NCI-H1417 (cell line): ENCODE data around the gene SLC2A9.

Experiments
- DNase-seq, 3 experiments: peaks; one replicate each; lab custom pipeline; 2025; lab: John Stamatoyannopoulos, UW

SLC2A9 gene

DNA sequence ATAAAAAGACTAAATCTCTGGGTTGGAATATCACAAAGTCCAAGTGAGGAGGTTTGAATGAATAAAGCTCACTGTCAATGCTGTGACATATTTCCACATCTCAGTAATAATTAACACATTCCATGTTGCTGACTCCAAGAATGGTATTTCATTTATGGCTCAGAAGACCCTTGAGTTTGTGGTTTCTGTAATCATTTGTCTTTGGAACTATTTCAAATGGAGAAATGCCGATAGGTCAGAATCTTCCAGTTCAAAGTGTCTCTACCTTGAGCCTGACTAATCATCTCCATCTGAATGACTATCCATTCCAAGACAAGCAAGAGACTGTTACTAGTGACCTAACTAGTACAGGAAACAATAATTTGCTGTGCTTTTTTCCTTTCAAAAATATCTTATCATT is 24.2 kb upstream of the SLC2A9 start:
- DNase-seq: no peak

DNA sequence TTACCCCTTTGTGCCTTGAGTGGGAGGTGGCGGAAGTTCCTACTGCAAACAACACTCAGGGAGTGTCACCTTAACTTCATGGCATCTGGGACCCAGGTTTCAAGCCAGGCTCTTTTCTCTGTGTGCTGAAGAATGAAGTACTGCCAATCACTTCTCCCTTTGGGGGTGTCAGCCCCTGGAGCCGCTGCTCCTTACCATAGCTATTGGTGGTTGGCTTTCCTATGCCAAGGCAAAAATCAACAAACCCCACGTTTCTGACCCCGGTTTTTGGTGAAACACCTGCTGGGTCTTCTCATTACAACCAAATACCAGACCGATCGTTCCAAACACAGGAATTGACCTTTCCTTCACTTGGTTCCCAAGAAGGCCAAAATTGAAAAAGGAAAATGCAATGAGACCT is 19.7 kb upstream of the SLC2A9 start:
- no peak for DNase-seq

DNA sequence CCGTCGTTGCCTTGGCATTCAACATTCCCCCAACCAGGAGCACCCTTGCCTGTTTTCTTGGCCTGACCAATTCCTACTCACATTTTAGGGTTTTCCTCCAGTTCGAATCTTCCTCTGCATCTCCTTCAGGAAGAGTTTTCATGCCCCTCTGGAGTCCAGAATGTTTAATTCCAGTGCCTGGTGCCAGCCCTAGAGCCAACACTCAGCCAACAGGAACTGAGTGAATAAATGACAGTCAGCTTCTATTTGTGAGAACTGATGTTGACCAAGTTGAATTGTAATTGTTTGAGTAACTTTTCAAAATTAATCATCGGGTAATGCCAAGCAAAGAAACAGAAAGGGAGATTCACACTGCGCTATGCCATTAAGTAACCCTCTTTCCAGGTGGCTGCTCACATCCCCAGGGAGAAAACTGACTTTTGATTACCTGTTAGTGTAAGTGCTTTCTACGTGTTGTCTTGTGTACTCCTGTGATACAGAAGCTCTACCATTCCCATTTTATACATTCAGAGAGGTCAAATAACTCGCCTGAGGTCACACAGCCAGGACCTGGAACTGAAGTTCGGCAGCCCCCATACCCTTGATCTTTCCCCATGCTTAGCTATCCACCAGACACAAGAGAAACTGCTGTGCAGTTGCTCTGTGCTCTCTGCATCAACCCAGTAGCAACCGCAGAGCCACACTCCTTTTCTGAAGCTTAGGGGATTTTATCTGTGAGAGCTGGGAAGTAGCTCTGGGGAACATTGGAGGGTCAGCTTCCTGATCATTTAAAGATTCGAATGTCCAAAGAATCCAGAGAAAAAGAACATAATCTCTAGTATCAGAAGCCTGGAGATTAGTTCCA is 19.0 kb upstream of the SLC2A9 start:
- no peak for DNase-seq

DNA sequence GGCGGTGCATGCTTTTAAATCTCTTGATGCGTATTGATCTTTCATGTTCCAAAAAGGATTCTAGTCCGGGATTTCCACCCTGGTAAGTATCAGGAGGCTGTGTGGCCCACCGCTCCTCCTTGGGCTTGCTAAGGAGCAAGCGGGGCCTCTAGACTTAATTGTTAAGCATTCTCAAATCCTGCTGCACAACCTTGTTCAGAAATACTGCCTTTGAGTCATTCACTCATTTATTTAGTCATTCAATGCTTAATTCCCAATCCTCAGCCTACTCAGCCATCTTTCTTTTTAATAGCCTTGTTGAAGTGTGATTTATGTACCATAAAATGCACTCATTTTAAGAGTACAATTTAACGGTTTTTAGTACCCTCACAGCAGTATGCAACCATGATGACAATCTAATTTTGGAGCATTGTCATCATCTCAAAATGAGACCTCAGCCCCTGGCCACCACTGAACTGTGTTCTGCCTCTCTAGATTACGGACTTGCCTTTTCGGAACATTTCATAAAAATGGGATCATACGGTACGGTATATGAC is 15.6 kb upstream of the SLC2A9 start:
- peak in 1 of 3 experiments; percentile 33 for DNase-seq

DNA sequence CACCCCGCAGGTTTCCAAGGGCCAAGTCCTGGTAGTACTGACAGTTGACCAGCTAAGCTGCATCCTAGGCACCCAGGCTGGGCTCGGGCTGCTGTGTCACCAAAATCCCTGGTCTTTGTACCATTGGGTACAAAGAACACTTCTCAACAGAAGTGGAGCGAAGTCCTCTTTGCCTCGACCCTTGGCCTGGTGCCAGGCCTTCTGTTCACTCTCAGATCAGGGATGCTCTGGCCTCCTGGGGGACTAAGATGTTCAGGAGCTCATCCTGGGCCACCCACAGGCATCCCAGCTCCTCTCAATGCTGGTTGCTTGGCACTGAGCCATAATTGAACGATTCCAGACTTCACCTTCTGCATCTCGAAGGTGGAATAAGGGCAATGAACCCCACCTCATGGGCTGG is 13.8 kb upstream of the SLC2A9 start:
- no peak for DNase-seq

DNA sequence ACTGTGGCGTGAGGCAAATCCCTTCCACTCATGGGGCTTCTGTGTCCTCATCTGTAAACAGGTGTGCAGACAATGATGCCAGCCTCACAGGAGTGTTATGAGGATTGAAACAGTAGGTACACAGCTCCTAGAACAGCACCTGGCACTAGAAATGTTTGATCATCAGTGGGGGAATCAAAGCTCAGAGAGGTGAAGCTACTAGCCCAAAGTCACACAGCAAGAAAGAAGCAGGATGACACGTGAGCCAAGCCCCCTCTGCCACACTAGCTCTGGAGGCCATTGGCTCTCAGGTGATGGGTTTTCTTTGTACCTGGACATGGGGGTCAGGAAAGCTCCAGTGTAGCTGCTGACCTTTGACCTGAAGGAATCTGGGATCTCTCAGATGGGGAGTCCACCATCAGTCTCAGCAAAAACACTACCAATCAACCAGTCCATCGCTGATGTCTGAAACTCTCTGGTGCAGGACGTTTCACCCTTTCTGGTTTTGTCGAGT is 13.4 kb upstream of the SLC2A9 start:
- DNase-seq: no peak

DNA sequence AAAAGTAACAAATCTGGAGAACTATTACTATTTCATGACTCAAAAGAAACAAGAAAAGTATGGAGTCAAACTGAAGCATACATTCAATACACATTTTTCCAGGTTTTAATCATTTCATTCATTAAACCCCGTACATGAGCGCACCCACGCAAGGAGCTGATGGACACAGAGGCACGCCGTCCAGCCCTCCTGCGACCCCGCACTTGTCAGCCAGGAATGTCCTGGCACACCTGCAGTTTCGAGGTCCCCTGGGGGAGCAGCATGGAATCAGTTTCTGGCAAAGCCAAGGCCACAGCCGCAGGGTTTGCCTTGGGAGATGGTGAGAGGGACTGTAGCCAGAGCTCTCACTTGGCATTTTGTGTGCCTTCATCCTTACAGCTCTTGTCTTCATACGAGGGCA is 12.8 kb upstream of the SLC2A9 start:
- no peak for DNase-seq

DNA sequence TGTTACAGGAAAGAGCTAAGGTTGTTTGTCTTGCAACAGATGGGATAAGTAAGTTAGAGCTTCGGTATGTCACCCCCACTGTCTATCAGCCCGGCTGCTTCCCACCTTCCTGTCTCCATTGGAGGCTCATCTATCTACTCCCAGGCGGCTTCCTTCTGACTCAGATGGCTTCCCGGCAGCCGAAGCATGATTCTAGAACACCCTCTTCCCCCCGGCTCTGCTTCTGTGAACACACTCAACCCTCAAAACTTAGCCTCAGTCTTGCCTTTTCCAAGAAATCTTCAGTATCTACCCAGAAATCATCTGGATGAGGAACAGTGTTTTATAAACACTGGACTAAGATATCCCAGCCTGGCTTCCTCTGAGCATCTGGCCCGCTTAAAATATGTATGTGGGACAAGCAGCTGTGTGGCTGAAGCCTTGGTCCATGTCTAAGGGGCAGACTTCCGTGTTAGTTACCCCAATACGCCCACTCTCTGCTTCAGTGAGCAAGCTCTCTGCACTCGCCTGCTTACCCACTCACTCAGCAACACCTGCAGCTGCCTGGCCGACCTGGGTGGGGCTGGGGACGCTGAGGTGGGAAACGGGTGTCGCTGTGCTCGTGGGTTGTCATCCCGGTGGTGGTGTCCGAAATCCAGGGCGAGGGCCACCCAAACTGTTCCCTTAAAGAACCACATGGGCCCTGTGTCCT is 12.0 kb upstream of the SLC2A9 start:
- no peak for DNase-seq

DNA sequence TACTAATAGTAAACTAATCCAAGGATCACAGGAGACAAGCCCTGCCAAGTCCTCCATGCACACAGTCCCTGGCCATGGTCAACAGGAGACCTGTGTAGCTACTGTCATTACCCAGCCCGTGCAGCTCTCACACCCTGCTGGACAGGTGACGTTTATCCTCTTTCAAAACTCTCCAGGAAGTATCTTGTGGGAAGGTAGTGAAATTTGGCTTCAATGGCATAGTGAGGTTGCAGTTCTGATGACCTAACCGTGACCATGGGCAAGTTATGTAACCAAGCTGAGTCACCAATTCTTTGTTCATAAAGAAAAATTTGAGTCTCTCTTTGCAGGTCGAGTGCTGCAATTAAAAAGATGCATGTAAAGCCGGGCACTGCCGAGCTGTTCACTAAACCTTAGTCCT is 11.3 kb upstream of the SLC2A9 start:
- no peak for DNase-seq

DNA sequence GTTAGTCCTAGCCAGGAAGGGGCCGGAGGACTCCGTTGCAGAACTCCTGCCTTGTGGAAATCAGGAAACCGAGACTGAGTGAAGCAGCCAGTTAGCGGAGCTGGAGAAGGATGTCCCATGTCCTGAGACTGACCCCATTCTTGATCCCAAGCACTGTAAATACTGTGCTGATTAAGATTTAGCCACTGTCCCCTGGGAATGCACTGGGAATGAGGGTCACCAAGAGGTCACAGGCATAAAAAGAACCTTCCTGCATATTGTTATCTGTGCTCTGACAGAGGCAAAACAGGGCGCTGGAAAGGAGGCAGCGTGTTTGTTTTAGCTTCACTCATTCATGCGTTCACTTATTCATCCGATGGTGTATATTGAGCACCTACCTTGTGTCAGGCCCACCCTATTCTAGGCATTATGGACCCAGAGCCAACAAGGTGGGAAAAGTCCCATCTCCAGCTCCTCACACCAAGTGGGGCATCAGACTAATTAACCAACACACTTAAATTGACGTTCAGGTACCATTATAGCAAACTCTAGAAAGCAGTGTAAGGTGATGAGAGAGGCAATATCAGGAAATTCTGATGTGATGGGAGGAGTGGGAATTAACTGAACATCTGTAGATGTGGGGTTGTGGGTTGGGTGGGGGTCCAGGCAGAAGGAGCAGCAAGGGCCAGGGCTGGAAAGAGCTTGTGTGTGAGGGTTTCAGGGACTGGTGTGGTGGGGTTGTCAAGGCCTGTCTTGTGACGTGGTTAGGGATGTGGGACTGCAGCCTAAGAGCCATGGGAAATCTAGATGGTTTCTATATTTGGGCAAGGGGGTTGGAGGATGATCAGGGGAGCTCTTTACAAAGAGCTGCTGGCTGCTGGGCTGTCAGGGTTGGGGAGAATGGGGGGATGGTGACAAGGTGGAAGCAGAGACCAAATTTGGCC is 10.6 kb upstream of the SLC2A9 start:
- no peak for DNase-seq

DNA sequence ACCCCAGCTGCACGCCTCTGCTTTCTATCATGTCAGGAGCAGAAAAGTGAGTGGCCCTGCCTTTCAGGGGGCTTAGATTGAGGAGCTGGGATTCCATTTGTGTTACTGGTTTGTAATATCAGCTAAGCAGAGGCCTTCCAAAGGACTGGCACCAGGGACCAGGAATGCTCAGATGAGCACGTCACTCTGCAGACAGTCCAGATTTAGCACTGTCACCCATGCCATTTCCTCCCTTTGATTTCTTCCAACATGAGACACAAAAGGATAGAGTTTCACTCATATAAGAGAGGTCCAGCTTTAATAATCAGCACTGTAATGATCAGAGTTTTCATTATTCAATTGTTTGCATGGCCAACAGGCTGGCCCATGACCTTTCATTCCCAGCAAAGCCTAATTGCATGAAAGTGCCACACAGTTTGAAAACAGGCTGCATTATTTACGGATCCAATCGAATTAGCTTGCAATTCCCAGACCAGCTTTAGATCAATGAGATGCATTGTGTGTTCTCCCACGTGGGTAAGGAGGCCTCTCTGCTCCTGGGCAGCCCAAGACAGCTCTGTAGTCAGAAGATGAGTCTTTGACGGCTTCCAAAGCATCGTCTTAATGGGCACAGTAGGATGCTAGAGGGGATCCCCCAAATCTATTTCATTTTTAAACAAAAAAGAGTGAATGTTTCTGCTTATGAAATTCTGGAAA is 9.8 kb upstream of the SLC2A9 start:
- DNase-seq: no peak

DNA sequence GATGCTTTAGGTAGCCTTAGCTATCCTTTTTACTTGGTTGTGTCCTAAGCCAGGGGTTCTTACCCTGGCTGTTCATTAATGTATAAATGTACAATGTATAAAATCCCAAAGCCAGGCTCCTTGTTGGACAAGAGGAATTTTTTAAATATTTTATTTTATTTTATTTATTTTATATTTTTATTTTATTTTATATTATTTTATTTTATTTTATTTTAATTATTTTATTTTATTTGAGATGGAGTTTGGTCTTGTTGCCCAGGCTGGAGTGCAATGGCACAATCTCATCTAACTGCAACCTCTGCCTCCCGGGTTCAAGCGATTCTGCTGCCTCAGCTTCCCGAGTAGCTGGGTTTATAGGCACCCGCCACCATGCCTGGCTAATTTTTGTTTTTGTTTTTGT is 8.1 kb upstream of the SLC2A9 start:
- no peak for DNase-seq

DNA sequence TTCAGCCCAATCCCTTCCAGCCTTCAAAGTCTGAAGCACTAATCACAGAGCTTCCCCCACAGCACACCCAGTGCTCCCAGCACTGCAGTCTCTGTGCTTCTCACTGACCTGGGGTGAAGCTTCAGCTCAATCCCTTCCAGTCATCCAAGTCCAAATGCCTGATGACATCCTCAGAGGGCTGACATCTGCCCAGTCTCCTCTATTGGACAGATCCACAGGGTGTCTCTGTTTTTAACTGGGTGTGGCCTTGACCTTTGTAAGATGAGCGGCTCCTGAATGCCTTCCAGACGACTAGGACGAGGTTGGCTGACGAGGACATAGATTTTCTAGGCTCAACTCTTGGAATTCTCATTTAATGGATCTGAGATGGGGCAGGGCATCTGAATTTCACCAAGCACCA is 7.6 kb upstream of the SLC2A9 start:
- no peak for DNase-seq

DNA sequence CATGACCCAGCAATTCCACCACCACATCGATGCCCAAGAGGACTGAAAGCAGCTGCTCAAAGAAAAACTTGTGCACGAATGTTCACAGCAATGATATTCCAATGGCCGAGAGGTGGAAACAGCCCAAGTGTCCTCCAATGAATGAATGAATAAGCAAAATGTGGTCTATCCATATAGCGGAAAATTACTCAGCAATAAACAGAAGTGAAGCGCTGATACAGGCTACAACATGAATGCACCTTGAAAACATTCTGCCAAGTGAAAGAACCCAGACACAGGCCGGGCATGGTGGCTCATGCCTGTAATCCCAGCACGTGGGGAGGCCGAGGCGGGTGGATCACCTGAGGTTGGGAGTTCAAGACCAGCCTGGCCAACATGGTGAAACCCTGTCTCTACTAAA is 5.2 kb upstream of the SLC2A9 start:
- no peak for DNase-seq

DNA sequence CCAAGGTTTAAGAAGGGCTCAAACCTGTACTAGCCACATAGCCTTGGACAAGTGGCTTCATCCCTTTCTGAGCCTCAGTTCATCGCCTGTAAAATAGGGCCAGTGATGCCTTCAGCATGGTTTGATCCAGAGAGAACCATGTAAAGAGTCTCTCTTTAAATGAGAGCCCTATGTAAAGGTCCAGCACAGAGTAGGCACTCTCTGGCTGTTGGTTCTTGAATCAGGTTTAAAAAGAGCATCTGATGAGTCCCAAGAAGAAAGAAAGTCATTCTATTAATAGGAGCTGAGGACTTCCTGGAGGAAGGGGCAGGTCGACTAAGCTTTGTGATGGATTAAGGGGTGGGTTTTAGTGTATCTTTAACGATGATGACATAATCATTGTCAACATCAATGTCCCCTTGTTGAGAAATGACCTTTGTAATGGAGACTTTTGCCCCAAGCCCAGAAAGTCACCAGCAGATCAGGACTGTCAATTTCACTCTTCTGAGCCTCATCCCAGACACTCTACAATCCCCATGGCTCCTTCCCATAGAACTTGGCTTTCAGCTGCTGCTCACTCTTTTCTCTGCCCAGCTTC is 4.0 kb upstream of the SLC2A9 start:
- no peak for DNase-seq

DNA sequence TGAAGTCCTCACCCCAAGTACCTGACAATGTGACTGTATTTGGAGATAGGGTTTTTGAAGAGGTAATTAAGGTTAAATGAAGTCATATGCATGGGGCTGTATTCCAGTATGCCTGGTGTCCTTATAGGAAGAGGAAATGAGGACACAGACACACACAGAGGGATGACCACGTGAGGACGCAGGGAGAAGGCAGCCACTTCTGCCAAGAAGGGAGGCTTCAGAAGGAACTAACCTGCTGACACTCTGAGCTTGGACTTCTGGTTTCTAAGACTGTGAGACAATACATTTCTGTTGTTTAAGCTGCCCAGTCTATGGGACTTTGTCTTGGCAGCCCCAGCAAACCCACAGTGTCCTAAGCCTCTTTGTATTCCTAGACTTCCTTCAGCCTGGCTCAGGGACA is 3.0 kb upstream of the SLC2A9 start:
- DNase-seq: no peak

DNA sequence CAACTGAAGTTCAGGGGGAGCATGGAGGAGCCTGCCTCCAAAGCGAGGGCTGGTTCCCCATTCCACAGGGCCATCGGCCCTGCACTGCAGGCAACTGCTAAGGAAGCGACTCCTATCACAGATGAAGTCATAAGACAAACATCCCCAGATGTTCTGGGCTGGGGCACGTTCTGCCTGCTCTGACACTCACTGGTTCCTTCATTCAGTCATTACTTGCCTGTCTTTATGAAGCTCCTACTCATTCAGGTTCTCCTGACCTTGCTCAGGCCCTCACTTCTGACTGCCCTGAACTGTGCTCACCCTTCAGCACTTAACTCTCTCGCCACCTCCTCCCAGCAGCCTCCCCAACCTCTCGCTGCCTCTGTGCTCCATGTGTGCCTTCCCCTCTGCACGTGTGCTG is 2.5 kb upstream of the SLC2A9 start:
- DNase-seq: no peak

DNA sequence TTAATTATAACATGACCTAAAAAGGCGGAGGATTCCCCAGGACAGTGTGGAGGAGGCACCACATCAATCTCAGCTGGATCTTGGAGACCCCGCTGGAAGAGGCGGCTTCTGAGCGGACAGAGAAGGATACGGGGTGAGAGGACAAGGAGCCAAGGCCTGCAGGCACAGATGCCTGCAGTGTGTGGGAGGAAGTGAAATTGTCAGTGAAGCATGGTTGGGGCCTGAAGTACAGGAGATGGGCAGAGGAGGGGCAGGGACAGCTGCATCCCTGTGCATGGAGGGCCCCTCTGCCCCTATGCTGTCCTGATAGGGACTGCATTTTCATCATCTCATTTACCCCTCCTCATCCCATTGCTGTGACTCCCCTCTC is 1.7 kb upstream of the SLC2A9 start:
- no peak for DNase-seq

DNA sequence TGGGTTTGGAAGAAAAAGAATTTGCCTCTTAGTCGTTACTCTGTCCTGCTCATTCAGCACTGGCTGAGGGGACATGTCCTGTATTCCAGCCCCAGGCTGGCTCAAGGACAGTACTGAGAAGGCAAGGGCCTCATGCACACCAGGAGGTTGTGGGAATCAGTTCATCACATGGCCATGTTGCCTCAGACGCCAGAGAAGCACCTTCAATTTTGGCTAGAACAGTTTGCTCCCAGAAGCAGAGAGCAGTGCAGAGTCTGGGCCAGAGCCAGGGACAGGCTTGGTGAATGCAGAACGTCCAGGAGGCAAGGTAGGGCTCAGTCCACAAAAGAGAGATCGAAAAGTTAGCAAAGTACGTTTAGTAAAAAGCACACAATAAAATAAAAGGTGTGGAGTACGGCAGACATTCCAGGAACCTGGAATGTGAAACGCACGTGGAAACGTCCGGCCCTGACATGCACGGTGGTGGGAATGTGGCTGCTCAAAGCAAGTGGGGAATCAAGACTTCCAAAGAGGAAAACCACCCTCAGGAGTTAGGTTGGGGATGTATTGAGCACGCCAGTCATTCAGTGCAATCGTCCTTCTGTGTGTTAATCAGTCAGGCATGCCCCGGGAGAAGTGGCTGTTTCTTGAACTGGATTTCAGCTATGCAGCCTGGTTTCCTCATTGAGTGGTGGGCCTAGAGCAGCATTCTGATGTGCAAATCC is 1.2 kb upstream of the SLC2A9 start:
- DNase-seq: no peak

DNA sequence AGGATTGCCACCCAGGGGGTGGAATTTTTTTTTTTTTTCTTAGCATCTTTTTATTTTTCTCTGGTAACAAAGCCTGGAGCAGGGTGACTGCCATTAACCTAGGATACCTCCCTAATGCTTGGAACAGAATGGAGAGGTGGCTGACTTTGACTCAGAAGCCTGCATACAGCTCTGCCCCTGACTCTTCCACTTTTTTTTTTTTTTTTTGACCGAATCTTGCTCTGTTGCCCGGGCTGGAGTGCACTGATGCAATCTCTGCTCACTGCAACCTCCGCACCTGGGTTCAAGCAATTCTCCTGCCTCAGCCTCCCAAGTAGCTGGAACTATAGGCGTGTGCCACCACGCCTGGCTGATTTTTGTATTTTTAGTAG is 341 bp upstream of the SLC2A9 start:
- no peak for DNase-seq

DNA sequence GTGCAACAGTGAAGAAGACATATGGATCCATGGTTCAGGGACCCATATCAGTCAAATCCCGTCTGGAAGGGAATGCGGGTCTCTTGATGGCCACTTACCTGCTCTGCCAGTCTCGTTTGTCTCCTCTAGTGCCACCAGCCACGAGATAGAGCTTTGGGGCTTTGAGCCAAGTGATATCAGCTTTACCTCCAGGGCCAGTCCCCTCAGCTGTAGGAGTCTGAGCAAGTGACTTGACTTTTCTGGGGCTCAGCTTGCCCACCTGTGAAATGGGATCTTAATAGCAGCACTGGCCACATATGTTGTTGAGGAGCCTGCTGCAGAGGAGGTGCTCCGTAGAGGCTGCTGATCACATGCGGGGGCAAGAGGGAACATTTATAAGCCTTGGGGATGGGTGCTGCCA is 1.2 kb downstream of the SLC2A9 start:
- no peak for DNase-seq
